GM18867 (cell line): Measurements from ENCODE around the gene KRTAP22-1.

ENCODE experiments used
- ATAC-seq: cut with Tn5 transposase; IDR thresholded peaks from one replicate; pipeline ENCODE4 v1.9.1; 2021; ENCODE audit warnings: mild to moderate bottlenecking, moderate library complexity; ENCODE audit not compliant: unreplicated experiment

Gene KRTAP22-1

GRCh38 chr21:30623362-30623761 lies 22.5 kb downstream of the KRTAP22-1 start:
- no peak for ATAC-seq

- no peak for ATAC-seq
These were observed 24.7 kb downstream of the KRTAP22-1 start for GRCh38 chr21:30625449-30626165.

- no peak for ATAC-seq
These were observed 27.2 kb downstream of the KRTAP22-1 start for GRCh38 chr21:30628109-30628508.

GRCh38 chr21:30629200-30629599 lies 28.3 kb downstream of the KRTAP22-1 start:
- ATAC-seq: no peak

- no peak for ATAC-seq
These were observed 34.0 kb downstream of the KRTAP22-1 start, which contains the start of gene KRTAP20-2 for GRCh38 chr21:30634906-30635305. KRTAP20-2 (plus strand) TSS chr21:30635206; CDS start chr21:30635264, 58 bp downstream.

GRCh38 chr21:30638686-30639085 lies 37.8 kb downstream of the KRTAP22-1 start:
- no peak for ATAC-seq

- no peak for ATAC-seq
These were observed 41.7 kb downstream of the KRTAP22-1 start, which contains the start of gene KRTAP20-3 for GRCh38 chr21:30642564-30642963. KRTAP20-3 (plus strand) TSS chr21:30642864.

GRCh38 chr21:30646904-30647414 lies 46.1 kb downstream of the KRTAP22-1 start:
- ATAC-seq: no peak
